Prostate gland (tissue), 2 donors: ENCODE data around the gene OR2F2.

Experiments
- CTCF ChIP-seq, 4 experiments: fragments of 200-600 bp in 2 of 4; fragments of 450-650 bp in 2 of 4; sonication (generic) in 2 of 4; IDR thresholded peaks; 1 replicate in 3 of 4; 2 replicates in 1 of 4; pipeline ENCODE4 v1.5.1; 2016 to 2019; ENCODE audit warnings: antibody characterized with exemption in 4 of 4, mild to moderate bottlenecking in 2 of 4, moderate library complexity in 2 of 4
- POLR2AphosphoS5 ChIP-seq: sonication (generic); formaldehyde crosslinking; IDR thresholded peaks from one replicate; pipeline ENCODE4 v1.6.1; 2017; ENCODE audit warnings: antibody characterized with exemption

GRCh38 chr7:143953421-143953820 is 18.4 kb downstream of the OR2F2 start:
- no peak for TF ChIP-seq CTCF (IDR thresholded peaks at IDR 0.05)
- no peak for TF ChIP-seq POLR2AphosphoS5
